HG03442 (cell line): ENCODE results near the gene RDH5.
A peak's percentile ranks its signal among the peaks of the same experiment; 100 is the strongest.

Source experiments
- ATAC-seq: cut with Tn5 transposase; IDR thresholded peaks from one replicate; pipeline ENCODE4 v1.9.1; 2021; ENCODE audit warnings: mild to moderate bottlenecking, moderate library complexity; ENCODE audit not compliant: unreplicated experiment

RDH5 gene

GRCh38 chr12:55727643-55728185, 7.5 kb downstream of the RDH5 start:
- no peak for ATAC-seq

- ATAC-seq = no peak
Observed at GRCh38 chr12:55728186-55728938, 8.2 kb downstream of the RDH5 start.

- peak; percentile 60 for ATAC-seq
Observed at GRCh38 chr12:55728939-55729818, 9.0 kb downstream of the RDH5 start, which contains the start of gene CD63. CD63 (minus strand) TSS chr12:55729009; CDS start chr12:55728341, 668 bp downstream.

- peak; percentile 40 for ATAC-seq
Observed at GRCh38 chr12:55729819-55730818, 9.9 kb downstream of the RDH5 start.

- ATAC-seq = no peak
Observed at GRCh38 chr12:55732288-55732687, 12.1 kb downstream of the RDH5 start.

- no peak for ATAC-seq
Observed at GRCh38 chr12:55733021-55733555, 12.9 kb downstream of the RDH5 start.

GRCh38 chr12:55733858-55734257, 13.7 kb downstream of the RDH5 start:
- ATAC-seq = no peak

- ATAC-seq = no peak
Observed at GRCh38 chr12:55734595-55734994, 14.4 kb downstream of the RDH5 start.

GRCh38 chr12:55736076-55736475, 15.9 kb downstream of the RDH5 start:
- ATAC-seq = no peak

- peak; percentile 36 for ATAC-seq
Observed at GRCh38 chr12:55736780-55737580, 16.8 kb downstream of the RDH5 start.

GRCh38 chr12:55737581-55738122, 17.5 kb downstream of the RDH5 start:
- peak; percentile 12 for ATAC-seq

- peak; percentile 76 for ATAC-seq
Observed at GRCh38 chr12:55738123-55739024, 18.2 kb downstream of the RDH5 start.

- no peak for ATAC-seq
Observed at GRCh38 chr12:55739025-55739378, 18.8 kb downstream of the RDH5 start.

- ATAC-seq = no peak
Observed at GRCh38 chr12:55741931-55742680, 21.9 kb downstream of the RDH5 start.

- ATAC-seq = peak; percentile 30
Observed at GRCh38 chr12:55742719-55743405, 22.7 kb downstream of the RDH5 start, which contains the start of gene GDF11. GDF11 (plus strand) TSS chr12:55743122; CDS start chr12:55743317, 195 bp downstream.
